HFFc6 (cell line): ENCODE results near the gene ADNP2. TPM values are rescaled to one million over a fixed set of nuclear protein-coding genes. Genes with fewer than 3 reads are reported as not detected.
A peak's percentile ranks its signal among the peaks of the same experiment; 100 is the strongest.

Experiments used
- DNase-seq: peaks from one replicate; pipeline ENCODE4 v3.0.0-alpha.2; 2018
- H3K27ac Mint-ChIP-seq: 2 replicates; pipeline ENCODE4 v1.8.0; 2020; ENCODE audit warnings: mild to moderate bottlenecking, mixed read lengths
- H3K27me3 Mint-ChIP-seq: 2 replicates; pipeline ENCODE4 v1.8.0; 2021; ENCODE audit warnings: mild to moderate bottlenecking, moderate library complexity, mixed read lengths; ENCODE audit not compliant: insufficient read depth
- H3K36me3 Mint-ChIP-seq: 2 replicates; pipeline ENCODE4 v1.8.0; 2021; ENCODE audit warnings: low read depth, mixed read lengths
- H3K4me1 Mint-ChIP-seq: 2 replicates; pipeline ENCODE4 v1.8.0; 2020; ENCODE audit warnings: low read depth, mixed read lengths
- H3K4me3 Mint-ChIP-seq: 2 replicates; pipeline ENCODE4 v1.8.0; 2020; ENCODE audit warnings: mild to moderate bottlenecking, moderate library complexity, mixed read lengths
- H3K9me3 Mint-ChIP-seq: 2 replicates; pipeline ENCODE4 v1.8.0; 2020; ENCODE audit warnings: mild to moderate bottlenecking, mixed read lengths
- total RNA-seq, 6 experiments: library from RNA; stranded (reverse); fragmentation: NEBNext Ultra II Directional; extraction: Animal tissue kit (Norgen Biotek cat#: 25700); gene quantifications; 2 replicates in 1 of 6; 3 replicates in 5 of 6; pipeline ENCODE4 v1.2.3, GENCODE V29; 2021
- TF ChIP-seq, protein P1 (sequence below): fragments of 200-600 bp; sonication (generic); IDR thresholded peaks from 2 replicates; pipeline ENCODE4 v1.5.0; 2021; ENCODE audit warnings: antibody characterized with exemption, mild to moderate bottlenecking

The ADNP2 gene
- total RNA-seq, 6 experiments from 2014 or later, result 11.5 to 15.6 (median 14.3) TPM

DNA sequence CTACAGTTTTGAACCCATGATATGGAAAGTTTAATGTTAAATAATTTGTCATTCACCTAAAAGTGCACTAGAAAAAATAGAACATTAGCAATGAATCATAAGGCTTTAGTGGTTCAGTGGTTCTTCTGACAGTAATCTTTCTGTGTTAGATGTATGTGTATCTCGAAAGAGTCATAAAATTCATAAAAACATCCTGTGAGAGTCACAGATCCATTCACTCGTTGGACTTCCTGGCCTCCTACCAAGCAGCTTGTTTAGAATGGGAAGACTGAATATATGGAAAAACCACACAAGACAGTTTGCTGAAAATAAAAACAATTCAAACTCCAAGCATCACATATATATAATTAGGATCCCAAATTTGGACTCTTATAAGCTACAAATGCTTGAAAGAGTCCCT, 34.8 kb downstream of the ADNP2 start:
- Mint-ChIP-seq H3K27me3 (no peaks in the 10 kb centered on the region; the same call in 1 of the 2 replicates), H3K36me3 (0 out of 2 replicates have a peak, but pooled peaks cover 3% of the 10 kb centered on the region), H3K9me3 (no peaks in the 10 kb centered on the region), H3K4me3 (no peak overlapping the region), H3K4me1 (peaks cover 52% of the 10 kb centered on the region), H3K27ac (peak overlapping the region; percentile 67)
- peak; percentile 51 for DNase-seq
- TF ChIP-seq, protein P1, sequence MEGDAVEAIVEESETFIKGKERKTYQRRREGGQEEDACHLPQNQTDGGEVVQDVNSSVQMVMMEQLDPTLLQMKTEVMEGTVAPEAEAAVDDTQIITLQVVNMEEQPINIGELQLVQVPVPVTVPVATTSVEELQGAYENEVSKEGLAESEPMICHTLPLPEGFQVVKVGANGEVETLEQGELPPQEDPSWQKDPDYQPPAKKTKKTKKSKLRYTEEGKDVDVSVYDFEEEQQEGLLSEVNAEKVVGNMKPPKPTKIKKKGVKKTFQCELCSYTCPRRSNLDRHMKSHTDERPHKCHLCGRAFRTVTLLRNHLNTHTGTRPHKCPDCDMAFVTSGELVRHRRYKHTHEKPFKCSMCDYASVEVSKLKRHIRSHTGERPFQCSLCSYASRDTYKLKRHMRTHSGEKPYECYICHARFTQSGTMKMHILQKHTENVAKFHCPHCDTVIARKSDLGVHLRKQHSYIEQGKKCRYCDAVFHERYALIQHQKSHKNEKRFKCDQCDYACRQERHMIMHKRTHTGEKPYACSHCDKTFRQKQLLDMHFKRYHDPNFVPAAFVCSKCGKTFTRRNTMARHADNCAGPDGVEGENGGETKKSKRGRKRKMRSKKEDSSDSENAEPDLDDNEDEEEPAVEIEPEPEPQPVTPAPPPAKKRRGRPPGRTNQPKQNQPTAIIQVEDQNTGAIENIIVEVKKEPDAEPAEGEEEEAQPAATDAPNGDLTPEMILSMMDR, result no peak

DNA sequence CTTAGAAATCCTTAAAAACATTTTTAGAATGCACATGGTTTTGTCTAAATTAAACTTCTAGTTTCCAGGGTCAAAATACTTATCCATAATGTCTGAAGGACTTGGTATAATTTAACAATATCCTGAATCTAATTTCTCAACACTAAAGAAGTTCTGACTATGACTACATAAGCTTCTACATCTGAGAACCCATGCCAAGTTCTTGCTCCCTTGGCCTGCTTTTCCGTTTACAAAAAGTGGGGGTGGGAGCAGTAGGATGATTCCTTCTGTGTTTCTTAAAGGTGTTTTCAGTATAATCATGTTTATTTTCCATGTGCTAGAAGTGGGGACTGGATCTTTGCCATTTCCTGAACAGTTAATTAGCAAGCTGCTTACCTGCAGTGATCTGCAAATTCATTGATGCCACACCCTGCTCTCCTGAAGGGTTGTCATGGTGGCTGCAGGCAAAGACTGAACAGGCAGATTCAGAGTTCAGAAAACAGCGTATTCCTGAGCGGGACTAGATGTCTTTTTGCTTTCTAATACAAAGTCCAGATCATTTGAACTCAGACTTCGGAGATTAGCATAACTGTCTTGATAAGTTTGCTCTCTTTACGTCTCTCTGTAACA, 36.2 kb downstream of the ADNP2 start:
- Mint-ChIP-seq H3K4me1 (peaks cover 66% of the 10 kb centered on the region), H3K9me3 (no peaks in the 10 kb centered on the region), H3K36me3 (peaks cover 5% of the 10 kb centered on the region), H3K4me3 (no peak overlapping the region), H3K27ac (no peak overlapping the region), H3K27me3 (no peaks in the 10 kb centered on the region; the same call in 1 of the 2 replicates)
- TF ChIP-seq, protein P1, result no peak
- no peak for DNase-seq

DNA sequence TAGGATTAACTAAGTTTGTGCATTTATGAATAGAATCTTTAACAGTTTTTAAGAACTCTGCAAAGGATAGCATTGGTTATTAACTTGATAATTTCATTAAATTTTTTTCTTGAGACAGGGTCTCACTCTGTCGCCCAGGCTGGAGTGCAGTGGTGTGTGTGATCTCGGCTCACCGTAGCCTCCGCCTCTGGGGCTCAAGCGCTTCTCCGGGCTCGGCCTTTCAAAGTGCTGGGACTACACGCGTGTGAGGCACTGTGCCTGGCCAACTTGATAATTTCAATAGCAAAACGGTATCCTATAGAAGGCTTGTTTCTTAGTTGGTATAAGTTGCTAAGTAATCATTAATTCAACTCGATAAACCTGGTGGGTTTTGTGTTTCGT, 38.0 kb downstream of the ADNP2 start:
- peaks cover 13% of the 10 kb centered on the region for H3K36me3 Mint-ChIP-seq
- H3K9me3 Mint-ChIP-seq, result no peaks in the 10 kb centered on the region
- peak overlapping the region; percentile 83 for H3K27ac Mint-ChIP-seq
- DNase-seq, result no peak
- TF ChIP-seq, protein P1, result no peak
- peaks cover 73% of the 10 kb centered on the region for H3K4me1 Mint-ChIP-seq
- H3K4me3 Mint-ChIP-seq, result peak overlapping the region; percentile 95
- H3K27me3 Mint-ChIP-seq, result no peaks in the 10 kb centered on the region; the same call in 1 of the 2 replicates

DNA sequence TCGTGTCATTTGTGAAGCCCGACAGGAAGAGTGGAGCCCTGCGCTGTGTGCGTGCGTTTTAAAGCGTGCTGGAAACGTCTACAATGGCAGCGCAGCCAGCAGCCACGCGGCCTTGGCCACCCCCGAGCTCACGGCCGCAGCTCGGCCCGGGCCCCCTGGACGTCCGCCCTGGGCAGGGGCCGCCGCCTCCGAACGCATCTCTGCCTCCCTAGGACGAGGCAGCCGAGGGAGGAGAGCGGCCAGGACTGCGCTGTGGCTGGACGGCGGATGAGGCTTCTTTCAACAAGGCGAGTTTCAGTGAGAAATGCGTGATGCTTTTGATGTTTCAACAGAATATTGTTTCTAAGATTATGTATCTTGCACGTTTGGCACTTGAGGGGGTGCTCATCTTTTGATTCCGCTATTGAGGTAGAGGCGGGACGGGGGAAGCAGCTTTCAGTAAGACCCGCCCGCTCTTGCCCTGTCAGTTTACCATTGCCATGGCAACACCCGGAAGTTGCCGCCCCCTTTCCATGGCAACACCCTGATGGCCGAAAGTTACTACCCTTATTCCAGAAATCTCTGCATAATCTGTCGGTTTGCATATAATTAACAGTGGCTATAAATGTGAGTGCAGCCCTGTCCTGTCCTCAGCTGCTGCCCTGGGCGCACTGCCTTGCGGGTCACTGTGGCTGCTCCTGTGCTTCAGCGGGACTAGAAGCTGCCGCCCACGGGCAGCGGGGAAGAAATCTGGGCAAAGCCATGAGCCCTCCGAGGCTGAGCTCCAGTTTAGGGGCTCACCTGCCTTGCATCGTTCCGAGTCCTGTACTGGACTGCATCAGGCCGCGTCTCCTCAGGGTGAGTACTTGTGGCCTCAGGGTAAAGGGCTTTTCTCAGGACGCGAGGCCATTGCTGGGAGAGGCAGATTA, 38.6 kb downstream of the ADNP2 start:
- Mint-ChIP-seq H3K4me3 (peak overlapping the region; percentile 95), H3K27me3 (no peaks in the 10 kb centered on the region; the same call in 1 of the 2 replicates), H3K9me3 (no peaks in the 10 kb centered on the region), H3K36me3 (peaks cover 13% of the 10 kb centered on the region), H3K27ac (peak overlapping the region; percentile 83), H3K4me1 (peaks cover 69% of the 10 kb centered on the region)
- TF ChIP-seq, protein P1, result no peak
- peak; percentile 88 for DNase-seq

DNA sequence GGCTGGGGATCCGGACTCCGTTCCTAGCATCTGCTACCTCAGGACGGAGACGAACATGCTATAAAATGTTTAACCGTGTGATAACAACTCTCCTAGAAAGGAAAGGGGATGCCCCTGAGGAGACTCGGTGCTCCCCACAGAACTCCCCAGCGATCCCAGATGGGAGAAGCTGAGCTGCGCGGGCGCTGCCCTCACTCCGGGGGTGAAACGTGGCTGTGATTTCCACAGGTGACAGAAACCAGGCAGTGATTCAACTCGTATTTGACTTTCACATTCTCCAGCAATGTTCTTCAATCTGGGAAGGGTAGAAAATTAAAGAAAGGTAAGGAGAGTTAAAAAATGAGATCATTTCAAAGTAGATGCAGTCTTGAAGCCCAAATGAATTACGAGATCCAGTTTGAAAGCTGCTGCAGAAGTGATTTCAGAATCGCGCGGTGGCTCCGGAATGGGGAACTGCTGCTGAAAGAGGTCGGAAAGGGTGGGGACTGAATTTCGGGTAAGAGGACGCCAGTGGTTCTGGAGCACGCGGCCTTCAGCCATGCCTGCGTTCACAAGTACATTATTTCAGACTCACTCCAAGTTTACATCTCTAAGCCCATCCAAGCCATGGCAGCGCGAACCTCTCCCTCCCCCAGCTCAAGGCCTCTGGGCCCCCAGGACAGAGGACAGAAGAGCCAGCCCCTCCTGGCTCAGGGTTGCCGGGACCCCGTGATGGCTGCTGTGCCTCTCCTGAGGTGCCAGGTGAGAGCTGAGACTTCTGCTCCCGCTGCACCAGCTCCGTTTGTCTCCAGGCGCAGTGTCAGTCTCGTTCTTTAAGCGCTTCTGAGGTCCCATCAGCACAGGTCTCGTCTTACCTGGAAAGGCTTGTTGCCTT, 39.5 kb downstream of the ADNP2 start:
- Mint-ChIP-seq H3K4me3 (peak overlapping the region; percentile 95), H3K27ac (peak overlapping the region; percentile 83), H3K27me3 (no peaks in the 10 kb centered on the region; the same call in 1 of the 2 replicates), H3K9me3 (no peaks in the 10 kb centered on the region), H3K36me3 (peaks cover 13% of the 10 kb centered on the region), H3K4me1 (peaks cover 60% of the 10 kb centered on the region)
- TF ChIP-seq, protein P1, result no peak
- DNase-seq, result peak; percentile 17
